H9 (cell line): ENCODE measurements around the gene MORN5. TPM values are rescaled to one million over a fixed set of nuclear protein-coding genes. Genes with fewer than 3 reads are reported as not detected.

Experiments used
- DNase-seq: peaks from one replicate; pipeline ENCODE4 v3.0.0-alpha.2; 2017
- H2AFZ ChIP-seq: one replicate; pipeline ENCODE4 v1.6.1; 2013; ENCODE audit warnings: mild to moderate bottlenecking, low read length, control low read depth, moderate library complexity
- H2AK5ac ChIP-seq: 2 replicates; pipeline ENCODE4 v1.6.1; 2013; ENCODE audit warnings: low read length, control low read depth, mixed read lengths; ENCODE audit not compliant: insufficient read length
- H2BK120ac ChIP-seq: one replicate; pipeline ENCODE4 v1.6.1; 2013; ENCODE audit warnings: low read depth, mild to moderate bottlenecking, low read length, control low read depth, inconsistent platforms; ENCODE audit not compliant: poor library complexity, severe bottlenecking
- H2BK12ac ChIP-seq: 2 replicates; pipeline ENCODE4 v1.6.1; 2013; ENCODE audit warnings: low read length, control low read depth, mixed read lengths, low read depth; ENCODE audit not compliant: insufficient read length
- H2BK15ac ChIP-seq: 2 replicates; pipeline ENCODE4 v1.6.1; 2013; ENCODE audit warnings: low read depth, low read length, control low read depth
- H2BK20ac ChIP-seq: one replicate; pipeline ENCODE4 v1.6.1; 2013; ENCODE audit warnings: low read depth, mild to moderate bottlenecking, low read length, control low read depth, inconsistent platforms; ENCODE audit not compliant: poor library complexity, severe bottlenecking
- H2BK5ac ChIP-seq: 2 replicates; pipeline ENCODE4 v1.6.1; 2013; ENCODE audit warnings: low read length, control low read depth, mixed read lengths; ENCODE audit not compliant: insufficient read length
- H3K14ac ChIP-seq: 2 replicates; pipeline ENCODE4 v1.6.1; 2013; ENCODE audit warnings: low read length, control low read depth; ENCODE audit not compliant: insufficient read depth
- H3K18ac ChIP-seq: 2 replicates; pipeline ENCODE4 v1.6.1; 2013; ENCODE audit warnings: low read depth, mild to moderate bottlenecking, mixed read lengths, low read length, control low read depth; ENCODE audit not compliant: insufficient read length
- H3K23ac ChIP-seq: 2 replicates; pipeline ENCODE4 v1.6.1; 2013; ENCODE audit warnings: low read length, control low read depth, mixed read lengths, low read depth; ENCODE audit not compliant: insufficient read length
- H3K23me2 ChIP-seq: 2 replicates; pipeline ENCODE4 v1.6.1; 2013; ENCODE audit warnings: low read depth, mild to moderate bottlenecking, mixed read lengths, low read length, control low read depth; ENCODE audit not compliant: insufficient read length, poor library complexity, severe bottlenecking
- H3K27ac ChIP-seq: 2 replicates; pipeline ENCODE4 v1.5.1; 2013; ENCODE audit warnings: low read length, control low read depth, mixed read lengths, low read depth; ENCODE audit not compliant: insufficient read length
- H3K27me3 ChIP-seq: 2 replicates; pipeline ENCODE4 v1.6.1; 2013; ENCODE audit warnings: low read length, control low read depth, inconsistent platforms; ENCODE audit not compliant: insufficient read depth
- H3K4ac ChIP-seq: 2 replicates; pipeline ENCODE4 v1.6.1; 2013; ENCODE audit warnings: low read depth, mild to moderate bottlenecking, control low read depth, inconsistent platforms, low read length, moderate library complexity
- H3K4me1 ChIP-seq: 2 replicates; pipeline ENCODE4 v1.6.1; 2013; ENCODE audit warnings: low read length, control low read depth, inconsistent platforms; ENCODE audit not compliant: insufficient read depth
- H3K4me2 ChIP-seq: 2 replicates; pipeline ENCODE4 v1.6.1; 2013; ENCODE audit warnings: low read length, control low read depth, mixed read lengths; ENCODE audit not compliant: insufficient read length, insufficient read depth
- H3K56ac ChIP-seq: 2 replicates; pipeline ENCODE4 v1.6.1; 2013; ENCODE audit warnings: low read depth, mild to moderate bottlenecking, mixed read lengths, low read length, control low read depth; ENCODE audit not compliant: insufficient read length
- H3K79me1 ChIP-seq: 2 replicates; pipeline ENCODE4 v1.6.1; 2013; ENCODE audit warnings: low read depth, mild to moderate bottlenecking, moderate library complexity, low read length, control low read depth, inconsistent platforms; ENCODE audit not compliant: insufficient read depth, poor library complexity, severe bottlenecking
- H3K79me2 ChIP-seq: 2 replicates; pipeline ENCODE4 v1.6.1; 2013; ENCODE audit warnings: low read length, control low read depth, inconsistent platforms; ENCODE audit not compliant: insufficient read depth
- H3K9ac ChIP-seq: 2 replicates; pipeline ENCODE4 v1.6.1; 2013; ENCODE audit warnings: low read length, control low read depth, mixed read lengths; ENCODE audit not compliant: insufficient read length; ENCODE audit errors: extremely low read depth
- H3K9me3 ChIP-seq: one replicate; pipeline ENCODE4 v1.6.1; 2013; ENCODE audit warnings: low read depth, low read length, inconsistent platforms; ENCODE audit not compliant: control insufficient read depth
- H3T11ph ChIP-seq: one replicate; pipeline ENCODE4 v1.6.1; 2013; ENCODE audit warnings: mild to moderate bottlenecking, low read length, control low read depth, inconsistent platforms
- H4K20me1 ChIP-seq: one replicate; pipeline ENCODE4 v1.6.1; 2013; ENCODE audit not compliant: control insufficient read depth, insufficient read length, insufficient read depth
- H4K5ac ChIP-seq: 2 replicates; pipeline ENCODE4 v1.6.1; 2013; ENCODE audit warnings: low read depth, mild to moderate bottlenecking, mixed read lengths, low read length, control low read depth; ENCODE audit not compliant: insufficient read length
- H4K8ac ChIP-seq: replicated peaks from 2 replicates; pipeline ENCODE4 v1.6.1; 2013; ENCODE audit warnings: low read length, control low read depth, mixed read lengths, low read depth; ENCODE audit not compliant: insufficient read length
- H4K91ac ChIP-seq: 2 replicates; pipeline ENCODE4 v1.6.1; 2013; ENCODE audit warnings: low read depth, mild to moderate bottlenecking, moderate library complexity, mixed read lengths, low read length, control low read depth; ENCODE audit not compliant: insufficient read length
- H3K27ac Mint-ChIP-seq, 3 experiments: 2 replicates in 2 of 3; 3 replicates in 1 of 3; pipeline ENCODE4 v1.8.0; 2020 to 2021; ENCODE audit warnings: mixed read lengths in 3 of 3, mild to moderate bottlenecking in 1 of 3, moderate library complexity in 1 of 3
- H3K27me3 Mint-ChIP-seq: 2 replicates; pipeline ENCODE4 v1.8.0; 2021; ENCODE audit warnings: low read depth, mild to moderate bottlenecking, moderate library complexity, mixed read lengths
- H3K36me3 Mint-ChIP-seq, 3 experiments: 2 replicates in 2 of 3; 3 replicates in 1 of 3; pipeline ENCODE4 v1.8.0; 2020 to 2021; ENCODE audit warnings: low read depth in 3 of 3, mixed read lengths in 3 of 3; ENCODE audit not compliant: insufficient read depth in 1 of 3
- H3K4me1 Mint-ChIP-seq, 2 experiments: 2 replicates each; pipeline ENCODE4 v1.8.0; 2020; ENCODE audit warnings: mixed read lengths in 2 of 2
- H3K4me3 Mint-ChIP-seq, 2 experiments: 2 replicates in 1 of 2; 3 replicates in 1 of 2; pipeline ENCODE4 v1.8.0; 2020 to 2021; ENCODE audit warnings: mild to moderate bottlenecking in 2 of 2, mixed read lengths in 2 of 2, moderate library complexity in 1 of 2
- H3K9me3 Mint-ChIP-seq, 2 experiments: 2 replicates in 1 of 2; 3 replicates in 1 of 2; pipeline ENCODE4 v1.8.0; 2020; ENCODE audit warnings: mild to moderate bottlenecking in 2 of 2, mixed read lengths in 2 of 2, moderate library complexity in 1 of 2
- WGBS: extraction: QIAGEN DNeasy Blood & Tissue Kit; methylation state at CpG from one replicate; pipeline ENCODE4 v1.1.7; 2013; ENCODE audit warnings: missing lambda C conversion rate, low lambda C conversion rate, mixed read lengths; ENCODE audit not compliant: insufficient read length; ENCODE audit errors: extremely low coverage; 5-methylcytosine and 5-hydroxymethylcytosine counted together
- total RNA-seq: library from RNA; stranded (reverse); gene quantifications from 2 replicates; pipeline ENCODE4 v1.2.1, GENCODE V29; 2021
- TF ChIP-seq, protein P1 (sequence below): fragments of 200-600 bp; sonication (generic); conservative IDR thresholded peaks from 3 replicates; pipeline ENCODE4 v1.8.0; 2021; ENCODE audit warnings: antibody characterized with exemption, mild to moderate bottlenecking

Gene MORN5
- total RNA-seq, 1 experiment from 2014 or later, result not detected

DNA sequence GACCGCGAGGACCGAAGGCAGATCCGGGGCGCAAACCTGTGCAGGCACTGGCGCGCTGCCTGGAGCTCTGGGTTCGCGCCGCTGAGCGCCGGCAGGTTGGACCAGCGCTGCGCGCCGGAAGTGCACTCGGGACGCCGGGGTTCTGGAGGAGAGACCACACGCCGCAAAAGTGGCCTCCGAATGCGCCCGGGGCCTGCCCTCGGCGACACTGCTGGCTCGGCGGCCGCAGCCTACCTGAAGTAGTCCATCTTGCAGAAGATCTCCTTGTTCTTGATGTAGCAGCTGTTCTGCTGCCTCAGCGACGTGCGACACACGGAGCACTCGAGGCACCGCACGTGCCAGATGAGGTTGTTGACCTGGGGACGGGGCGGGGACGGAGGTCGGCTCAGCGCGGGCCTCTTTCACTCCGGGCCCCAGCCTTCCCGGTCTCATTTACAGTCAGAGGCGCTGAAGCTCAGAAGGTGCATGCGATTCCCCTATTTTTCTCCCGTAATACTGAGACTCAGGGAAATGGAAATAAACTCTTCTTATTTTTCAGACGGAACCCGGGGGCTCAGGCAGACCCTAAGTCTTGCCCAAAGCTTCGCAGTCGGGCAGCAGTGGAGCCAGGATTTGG is 66.5 kb downstream of the MORN5 start:
- TF ChIP-seq, protein P1, sequence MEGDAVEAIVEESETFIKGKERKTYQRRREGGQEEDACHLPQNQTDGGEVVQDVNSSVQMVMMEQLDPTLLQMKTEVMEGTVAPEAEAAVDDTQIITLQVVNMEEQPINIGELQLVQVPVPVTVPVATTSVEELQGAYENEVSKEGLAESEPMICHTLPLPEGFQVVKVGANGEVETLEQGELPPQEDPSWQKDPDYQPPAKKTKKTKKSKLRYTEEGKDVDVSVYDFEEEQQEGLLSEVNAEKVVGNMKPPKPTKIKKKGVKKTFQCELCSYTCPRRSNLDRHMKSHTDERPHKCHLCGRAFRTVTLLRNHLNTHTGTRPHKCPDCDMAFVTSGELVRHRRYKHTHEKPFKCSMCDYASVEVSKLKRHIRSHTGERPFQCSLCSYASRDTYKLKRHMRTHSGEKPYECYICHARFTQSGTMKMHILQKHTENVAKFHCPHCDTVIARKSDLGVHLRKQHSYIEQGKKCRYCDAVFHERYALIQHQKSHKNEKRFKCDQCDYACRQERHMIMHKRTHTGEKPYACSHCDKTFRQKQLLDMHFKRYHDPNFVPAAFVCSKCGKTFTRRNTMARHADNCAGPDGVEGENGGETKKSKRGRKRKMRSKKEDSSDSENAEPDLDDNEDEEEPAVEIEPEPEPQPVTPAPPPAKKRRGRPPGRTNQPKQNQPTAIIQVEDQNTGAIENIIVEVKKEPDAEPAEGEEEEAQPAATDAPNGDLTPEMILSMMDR, result no peak
- Histone ChIP-seq H4K20me1 (peaks cover 2% of the 10 kb centered on the region), H2BK120ac (no peak overlapping the region), H3K56ac (no peak overlapping the region), H3K27me3 (peaks cover 96% of the 10 kb centered on the region), H2BK15ac (no peak overlapping the region), H2BK20ac (no peak overlapping the region), H3K79me2 (no peaks in the 10 kb centered on the region), H4K8ac (no peak overlapping the region), H3K4ac (no peak overlapping the region), H3K27ac (no peak overlapping the region), H4K5ac (no peak overlapping the region), H2AFZ (no peak overlapping the region), H3K23ac (no peak overlapping the region), H3K4me1 (peaks cover 3% of the 10 kb centered on the region; the same call in 1 of the 2 replicates), H2AK5ac (no peak overlapping the region), H3K9ac (no peak overlapping the region), H3K4me2 (peak overlapping the region; percentile 36), H3K14ac (no peak overlapping the region), H2BK12ac (no peak overlapping the region), H3K18ac (no peak overlapping the region), H4K91ac (no peak overlapping the region), H3K79me1 (no peaks in the 10 kb centered on the region), H2BK5ac (no peak overlapping the region), H3K23me2 (peaks cover 14% of the 10 kb centered on the region), H3T11ph (no peak overlapping the region), H3K9me3 (no peaks in the 10 kb centered on the region)
- Mint-ChIP-seq H3K4me1 (peaks cover 17 to 39% of the 10 kb centered on the region in 2 experiments), H3K4me3 (peak overlapping the region; percentile 47 to 75), H3K27ac (no peak overlapping the region), H3K9me3 (peaks cover 4 to 5% of the 10 kb centered on the region in 2 experiments; a peak in 3 of 5 replicates), H3K36me3 (peaks cover 0 to 4% (median 1%) of the 10 kb centered on the region in 3 experiments; a peak in 4 of 7 replicates), H3K27me3 (peaks cover 74% of the 10 kb centered on the region)
- no CpG with 5 or more reads among the region's 51 CpGs for WGBS
- peak; percentile 52 for DNase-seq
